Epithelial cell of proximal tubule (primary cell): ENCODE results near the gene ATP6V0E2. TPM values are rescaled to one million over a fixed set of nuclear protein-coding genes. Genes with fewer than 3 reads are reported as not detected.
"Not testable (repeated sequence)": the region's sequence is repeated elsewhere in the genome, so short reads cannot be mapped to it uniquely, and the experiment has no call there.

Source experiments
- DNase-seq: peaks from one replicate; pipeline ENCODE4 v3.0.0-alpha.2; 2011; ENCODE audit warnings: low read depth
- H3K4me3 ChIP-seq: 2 replicates; pipeline ENCODE4 v1.5.1; 2011; ENCODE audit warnings: low read depth, mild to moderate bottlenecking, low read length
- total RNA-seq: library from RNA; depleted of rRNA; stranded (reverse); fragments of >200 nt; gene quantifications from 2 replicates; pipeline ENCODE4 v1.2.3, GENCODE V29; 2015
- TF ChIP-seq, protein P1 (sequence below): conservative IDR thresholded peaks from 2 replicates; pipeline ENCODE4 v1.5.1; 2012; ENCODE audit warnings: low read depth, mild to moderate bottlenecking, low read length

ATP6V0E2 gene
- total RNA-seq, 1 donor from 2014 or later, result 62.2 TPM

GRCh38 chr7:149883452-149883861 is 9.7 kb downstream of the ATP6V0E2 start:
- H3K4me3 ChIP-seq, result no peak overlapping the region
- no peak for DNase-seq

DNA sequence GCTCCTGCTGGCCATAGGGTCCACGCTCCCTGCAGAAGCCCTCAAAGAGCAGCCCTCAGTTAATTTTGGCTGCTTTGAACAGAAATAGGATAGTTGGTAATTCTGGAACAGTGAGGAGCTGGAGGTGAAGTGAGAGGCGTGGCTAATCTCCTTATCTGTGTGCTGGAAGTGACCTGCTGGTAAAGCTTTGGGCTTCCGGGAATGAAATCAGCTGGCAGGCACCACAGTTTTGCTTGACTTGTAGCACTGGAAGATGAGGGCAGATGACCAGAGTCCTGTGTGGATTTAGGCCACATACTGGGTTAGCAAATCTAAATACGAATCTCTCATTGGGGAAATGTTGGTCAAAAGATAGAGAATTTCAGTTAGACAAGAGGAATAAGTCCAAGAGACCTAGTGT is 10.2 kb downstream of the ATP6V0E2 start:
- H3K4me3 ChIP-seq, result no peak overlapping the region
- TF ChIP-seq, protein P1, sequence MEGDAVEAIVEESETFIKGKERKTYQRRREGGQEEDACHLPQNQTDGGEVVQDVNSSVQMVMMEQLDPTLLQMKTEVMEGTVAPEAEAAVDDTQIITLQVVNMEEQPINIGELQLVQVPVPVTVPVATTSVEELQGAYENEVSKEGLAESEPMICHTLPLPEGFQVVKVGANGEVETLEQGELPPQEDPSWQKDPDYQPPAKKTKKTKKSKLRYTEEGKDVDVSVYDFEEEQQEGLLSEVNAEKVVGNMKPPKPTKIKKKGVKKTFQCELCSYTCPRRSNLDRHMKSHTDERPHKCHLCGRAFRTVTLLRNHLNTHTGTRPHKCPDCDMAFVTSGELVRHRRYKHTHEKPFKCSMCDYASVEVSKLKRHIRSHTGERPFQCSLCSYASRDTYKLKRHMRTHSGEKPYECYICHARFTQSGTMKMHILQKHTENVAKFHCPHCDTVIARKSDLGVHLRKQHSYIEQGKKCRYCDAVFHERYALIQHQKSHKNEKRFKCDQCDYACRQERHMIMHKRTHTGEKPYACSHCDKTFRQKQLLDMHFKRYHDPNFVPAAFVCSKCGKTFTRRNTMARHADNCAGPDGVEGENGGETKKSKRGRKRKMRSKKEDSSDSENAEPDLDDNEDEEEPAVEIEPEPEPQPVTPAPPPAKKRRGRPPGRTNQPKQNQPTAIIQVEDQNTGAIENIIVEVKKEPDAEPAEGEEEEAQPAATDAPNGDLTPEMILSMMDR, result no peak
- DNase-seq, result no peak

More at GRCh38 chr7:149883452-149883861, 9.7 kb downstream of the ATP6V0E2 start:
- TF ChIP-seq, protein P1, result peak; percentile 72

DNA sequence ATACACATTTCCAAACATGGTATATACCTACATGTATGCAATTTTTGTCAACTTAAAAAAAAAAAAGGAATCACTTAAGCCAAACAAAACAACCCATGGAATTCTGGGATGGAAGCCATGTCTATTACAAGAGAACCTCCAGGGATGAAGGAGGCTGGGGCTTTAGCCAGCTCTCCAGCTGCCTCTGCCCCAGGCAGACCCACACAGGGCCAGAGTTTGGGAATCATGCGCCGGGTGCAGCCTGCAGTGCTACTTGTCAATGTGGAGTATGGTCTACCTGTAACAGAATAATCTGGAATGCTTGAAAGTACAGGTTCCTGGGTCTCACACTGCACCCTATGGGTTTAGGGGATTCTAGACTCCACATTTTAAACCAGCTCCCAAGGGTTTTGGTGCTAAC is 10.8 kb downstream of the ATP6V0E2 start:
- no peak overlapping the region for H3K4me3 ChIP-seq
- no peak for DNase-seq
- TF ChIP-seq, protein P1, result no peak

DNA sequence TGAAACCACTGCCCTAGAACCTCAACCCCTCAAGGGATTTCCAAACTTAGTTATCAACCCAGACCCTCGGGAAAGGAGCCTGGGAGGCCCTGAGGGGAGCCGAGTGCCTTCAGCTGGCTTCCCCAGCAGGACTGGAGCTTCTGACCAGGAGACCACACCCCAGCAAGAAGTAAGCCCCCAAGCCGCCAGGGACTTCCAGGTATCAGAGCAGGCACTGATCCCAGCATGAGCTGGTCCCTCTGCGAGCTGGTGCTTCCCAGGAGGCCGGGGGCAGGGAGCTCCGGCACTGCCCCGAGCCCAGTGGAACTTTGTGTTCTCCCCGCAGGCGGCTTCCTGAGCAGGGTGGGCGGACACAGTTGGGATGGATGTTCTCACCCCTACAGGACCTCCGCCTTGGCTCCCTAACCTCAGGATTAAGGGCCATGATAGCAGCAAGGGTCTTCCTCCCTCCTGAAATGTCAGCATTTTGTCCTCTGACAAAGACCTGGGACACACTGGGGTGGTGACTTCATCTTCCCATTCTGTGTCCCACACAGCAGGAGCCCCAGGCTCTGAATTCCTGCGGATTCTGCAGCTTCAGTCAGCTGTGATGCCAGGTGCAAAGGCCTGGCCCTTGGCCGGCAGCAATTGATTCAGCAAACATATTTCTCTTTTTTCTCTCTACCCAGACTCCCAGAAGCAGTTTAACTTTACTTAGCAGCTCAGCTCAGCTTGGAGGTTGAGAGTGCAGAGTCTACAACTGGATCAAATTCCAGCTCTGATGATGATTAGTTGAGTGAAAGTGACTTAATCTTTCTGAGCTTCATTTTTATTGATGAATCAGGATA is 11.6 kb downstream of the ATP6V0E2 start:
- no peak overlapping the region for H3K4me3 ChIP-seq
- TF ChIP-seq, protein P1, result no peak
- DNase-seq, result no peak

- no peak overlapping the region for H3K4me3 ChIP-seq
- TF ChIP-seq, protein P1, result no peak
- DNase-seq, result no peak
These were observed 12.2 kb downstream of the ATP6V0E2 start for GRCh38 chr7:149886018-149886415.

- H3K4me3 ChIP-seq, result no peak overlapping the region
- DNase-seq, result no peak
- TF ChIP-seq, protein P1, result no peak
These were observed 13.5 kb downstream of the ATP6V0E2 start for GRCh38 chr7:149887311-149887710.

- DNase-seq, H3K4me3 ChIP-seq: not testable (repeated sequence)
These were observed 16.9 kb downstream of the ATP6V0E2 start for GRCh38 chr7:149890715-149891114.

- DNase-seq, H3K4me3 ChIP-seq: not testable (repeated sequence)
These were observed 21.2 kb downstream of the ATP6V0E2 start for GRCh38 chr7:149894957-149895356.

- DNase-seq, H3K4me3 ChIP-seq: not testable (repeated sequence)
These were observed 34.1 kb downstream of the ATP6V0E2 start for GRCh38 chr7:149907776-149908376.

- H3K4me3 ChIP-seq, DNase-seq: not testable (repeated sequence)
These were observed 36.5 kb downstream of the ATP6V0E2 start for GRCh38 chr7:149910219-149910618.

DNA sequence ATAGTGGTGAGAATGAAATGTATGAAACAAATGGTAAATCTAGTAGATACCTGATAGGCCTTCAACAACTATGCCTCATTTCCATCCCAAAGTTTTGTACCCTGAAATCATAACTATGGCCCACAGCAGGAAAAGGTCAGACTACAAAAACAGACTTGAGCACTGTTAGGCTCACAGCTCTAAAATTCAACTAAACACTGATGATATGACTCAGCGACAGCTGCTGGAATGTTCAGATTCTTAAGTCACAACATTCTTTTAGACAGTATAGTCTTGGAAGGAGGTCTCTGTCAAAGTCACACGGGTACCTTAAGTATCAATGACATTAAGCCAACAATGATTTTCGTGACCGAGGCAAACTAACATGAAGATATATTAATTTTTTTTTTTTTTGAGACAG is 38.4 kb downstream of the ATP6V0E2 start:
- peak; percentile 4 for DNase-seq
- not testable (repeated sequence) for H3K4me3 ChIP-seq
